ENCODE measurements around the gene KRTAP10-1. TPM values are rescaled to one million over a fixed set of nuclear protein-coding genes. Genes with fewer than 3 reads are reported as not detected.

Gene KRTAP10-1
- total RNA-seq, 2 donors from 2014 or later: not detected

DNA sequence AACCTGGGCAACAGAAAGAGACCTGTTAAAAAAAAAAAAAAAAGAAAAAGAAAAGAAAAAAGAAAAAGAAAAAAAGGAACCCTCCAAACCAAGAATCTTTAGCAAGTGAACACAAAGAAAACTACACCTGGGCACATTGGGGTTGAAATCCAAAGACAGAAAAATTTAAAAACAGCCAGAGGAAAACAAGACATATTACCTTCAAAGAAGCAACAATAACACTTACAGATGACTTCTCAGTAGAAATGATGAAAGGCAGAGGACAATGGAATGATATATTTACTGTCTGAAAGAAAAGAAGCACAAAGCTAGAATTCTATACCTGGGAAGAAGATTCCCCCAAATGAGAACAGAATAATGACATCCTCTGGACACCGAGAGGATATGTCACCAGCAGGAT, 2.7 kb upstream of the KRTAP10-1 start:
- Histone ChIP-seq H3K27me3 (replicated peaks; ENCODE audit: insufficient read depth) (no peaks in the 10 kb centered on the region), H3K4me1 (ENCODE audit: control insufficient read depth in 1 of 2, low read depth in 2 of 2) (no peaks in the 10 kb centered on the region), H3K4me3 (no peak overlapping the region), H3K36me3 (no peaks in the 10 kb centered on the region), H3K27ac (no peak overlapping the region), H3K9me3 (no peaks in the 10 kb centered on the region)
- no peak for DNase-seq (ENCODE audit: low spot score)
- no peak for TF ChIP-seq CTCF (IDR thresholded peaks at IDR 0.05)
- no peak for ATAC-seq (ENCODE audit: insufficient number of reproducible peaks, low FRiP score, low read depth)

DNA sequence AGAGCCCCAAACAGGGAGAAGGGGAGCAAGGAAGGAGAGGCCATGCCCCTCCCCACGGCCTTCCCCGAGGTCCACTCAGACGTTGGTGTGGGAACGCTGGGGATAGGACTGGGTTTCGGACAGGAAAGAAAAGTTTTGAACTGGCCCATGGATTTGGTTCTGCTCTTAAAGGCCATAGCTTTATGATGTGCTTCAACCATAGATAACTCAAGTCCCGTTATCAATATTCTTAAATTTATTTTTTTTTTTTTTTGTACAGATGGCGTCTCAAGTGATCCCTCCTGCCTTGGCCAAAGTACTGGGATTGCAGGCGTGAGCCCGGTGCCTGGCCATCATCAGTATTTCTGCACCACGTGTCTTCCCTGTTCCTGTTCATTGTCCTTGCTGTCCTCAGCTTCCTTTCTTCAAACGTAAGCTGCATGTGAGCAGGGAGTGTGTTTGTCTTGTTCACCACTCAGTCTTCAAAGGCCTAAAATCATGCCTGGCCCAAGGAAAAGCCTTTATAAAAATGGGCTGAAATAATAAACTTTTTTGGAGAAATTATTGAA, 820 bp upstream of the KRTAP10-1 start:
- DNase-seq (ENCODE audit: low spot score): no peak
- TF ChIP-seq CTCF (IDR thresholded peaks at IDR 0.05): no peak
- no peaks in the 10 kb centered on the region for H3K27me3 ChIP-seq (replicated peaks; ENCODE audit: insufficient read depth)
- H3K9me3 ChIP-seq: no peaks in the 10 kb centered on the region
- no peaks in the 10 kb centered on the region for H3K4me1 ChIP-seq (ENCODE audit: control insufficient read depth in 1 of 2, low read depth in 2 of 2)
- H3K27ac ChIP-seq: no peak overlapping the region
- H3K36me3 ChIP-seq: no peaks in the 10 kb centered on the region
- no peak overlapping the region for H3K4me3 ChIP-seq
- ATAC-seq (ENCODE audit: insufficient number of reproducible peaks, low FRiP score, low read depth): no peak

- no peak overlapping the region for H3K27ac ChIP-seq
- ATAC-seq (ENCODE audit: insufficient number of reproducible peaks, low FRiP score, low read depth): no peak
- TF ChIP-seq CTCF (IDR thresholded peaks at IDR 0.05): no peak
- no peaks in the 10 kb centered on the region for H3K36me3 ChIP-seq
- no peak overlapping the region for H3K4me3 ChIP-seq
- no peaks in the 10 kb centered on the region for H3K4me1 ChIP-seq (ENCODE audit: control insufficient read depth in 1 of 2, low read depth in 2 of 2)
- no peak for DNase-seq (ENCODE audit: low spot score)
- no peaks in the 10 kb centered on the region for H3K27me3 ChIP-seq (replicated peaks; ENCODE audit: insufficient read depth)
- H3K9me3 ChIP-seq: no peaks in the 10 kb centered on the region
Observed at GRCh38 chr21:44539046-44539445, 949 bp downstream of the KRTAP10-1 start.

- Histone ChIP-seq H3K4me1 (ENCODE audit: control insufficient read depth in 1 of 2, low read depth in 2 of 2) (no peaks in the 10 kb centered on the region), H3K4me3 (no peak overlapping the region), H3K27ac (no peak overlapping the region), H3K9me3 (no peaks in the 10 kb centered on the region), H3K27me3 (replicated peaks; ENCODE audit: insufficient read depth) (no peaks in the 10 kb centered on the region), H3K36me3 (no peaks in the 10 kb centered on the region)
- TF ChIP-seq CTCF (IDR thresholded peaks at IDR 0.05): no peak
- no peak for ATAC-seq (ENCODE audit: insufficient number of reproducible peaks, low FRiP score, low read depth)
- DNase-seq (ENCODE audit: low spot score): no peak
Observed at GRCh38 chr21:44537930-44538911, 1.8 kb downstream of the KRTAP10-1 start.

- ATAC-seq (ENCODE audit: insufficient number of reproducible peaks, low FRiP score, low read depth) (no peak), DNase-seq (ENCODE audit: low spot score) (no peak)
- no peak overlapping the region for H3K4me3 ChIP-seq
- no peak for TF ChIP-seq CTCF (IDR thresholded peaks at IDR 0.05)
- no peaks in the 10 kb centered on the region for H3K36me3 ChIP-seq
- no peaks in the 10 kb centered on the region for H3K9me3 ChIP-seq
- H3K27ac ChIP-seq: no peak overlapping the region
- no peaks in the 10 kb centered on the region for H3K4me1 ChIP-seq (ENCODE audit: control insufficient read depth in 1 of 2, low read depth in 2 of 2)
- no peaks in the 10 kb centered on the region for H3K27me3 ChIP-seq (replicated peaks; ENCODE audit: insufficient read depth)
Observed at GRCh38 chr21:44535963-44536362, 4.0 kb downstream of the KRTAP10-1 start.

Measured in thoracic aorta (tissue), 2 donors.